Activated T-cell treated with anti-CD3 and anti-CD28 coated beads, Interleukin-2, amount 50 U/mL, for 1 hour (primary cell): ENCODE measurements around the gene LYPLAL1.
"Not testable (repeated sequence)": the region's sequence is repeated elsewhere in the genome, so short reads cannot be mapped to it uniquely, and the experiment has no call there.

Experiments used
- DNase-seq: peaks from one replicate; pipeline ENCODE4 v3.0.0-alpha.2; 2020

Gene LYPLAL1

GRCh38 chr1:219171192-219171935, 2.3 kb upstream of the LYPLAL1 start:
- DNase-seq, result no peak

- DNase-seq, result no peak
These were observed 857 bp upstream of the LYPLAL1 start for GRCh38 chr1:219172821-219173220.

GRCh38 chr1:219173434-219173757, 282 bp upstream of the LYPLAL1 start:
- no peak for DNase-seq

GRCh38 chr1:219174460-219175211, 958 bp downstream of the LYPLAL1 start:
- peak; percentile 22 for DNase-seq

GRCh38 chr1:219175212-219175564, 1.5 kb downstream of the LYPLAL1 start:
- DNase-seq, result no peak

GRCh38 chr1:219176168-219176567, 2.5 kb downstream of the LYPLAL1 start:
- no peak for DNase-seq

GRCh38 chr1:219177363-219177762, 3.7 kb downstream of the LYPLAL1 start:
- no peak for DNase-seq

GRCh38 chr1:219177940-219178339, 4.3 kb downstream of the LYPLAL1 start:
- no peak for DNase-seq

GRCh38 chr1:219179293-219179692, 5.6 kb downstream of the LYPLAL1 start:
- no peak for DNase-seq

- no peak for DNase-seq
These were observed 10.7 kb downstream of the LYPLAL1 start for GRCh38 chr1:219184337-219184736.

GRCh38 chr1:219185486-219186117, 11.9 kb downstream of the LYPLAL1 start:
- no peak for DNase-seq

GRCh38 chr1:219188331-219188803, 14.7 kb downstream of the LYPLAL1 start:
- DNase-seq, result no peak

- DNase-seq, result no peak
These were observed 15.5 kb downstream of the LYPLAL1 start for GRCh38 chr1:219189021-219189824.

- DNase-seq, result no peak
These were observed 16.3 kb downstream of the LYPLAL1 start for GRCh38 chr1:219189952-219190351.

- no peak for DNase-seq
These were observed 16.9 kb downstream of the LYPLAL1 start for GRCh38 chr1:219190605-219191004.

GRCh38 chr1:219195833-219196232, 22.2 kb downstream of the LYPLAL1 start:
- DNase-seq, result not testable (repeated sequence)

GRCh38 chr1:219201656-219202055, 28.0 kb downstream of the LYPLAL1 start:
- DNase-seq, result no peak

GRCh38 chr1:219202567-219202966, 28.9 kb downstream of the LYPLAL1 start:
- no peak for DNase-seq

- no peak for DNase-seq
These were observed 32.7 kb downstream of the LYPLAL1 start for GRCh38 chr1:219206350-219206749.

GRCh38 chr1:219209578-219209977, 35.9 kb downstream of the LYPLAL1 start:
- DNase-seq, result no peak

- no peak for DNase-seq
These were observed 36.4 kb downstream of the LYPLAL1 start for GRCh38 chr1:219210067-219210466.

GRCh38 chr1:219215477-219215876, 41.8 kb downstream of the LYPLAL1 start:
- DNase-seq, result no peak

- no peak for DNase-seq
These were observed 47.3 kb downstream of the LYPLAL1 start for GRCh38 chr1:219220945-219221344.
